Stomach (tissue), 4 donors: Measurements from ENCODE around the gene IFT43.

Source experiments
- EP300 ChIP-seq: sonication (generic); formaldehyde crosslinking; IDR thresholded peaks from one replicate; pipeline ENCODE4 v1.6.1; 2017; ENCODE audit warnings: antibody characterized with exemption
- POLR2A ChIP-seq, 4 donors: fragments of 450-650 bp; IDR thresholded peaks; one replicate each; pipeline ENCODE4 v1.6.1; 2016; ENCODE audit warnings: antibody characterized with exemption in 4 of 4, control low read depth in 2 of 4, mild to moderate bottlenecking in 1 of 4, moderate library complexity in 1 of 4
- POLR2AphosphoS5 ChIP-seq, 3 donors: sonication (generic); formaldehyde crosslinking; IDR thresholded peaks; one replicate each; pipeline ENCODE4 v1.6.1; 2016; ENCODE audit warnings: antibody characterized with exemption in 3 of 3
- TF ChIP-seq, protein P1 (sequence below), 7 experiments: fragments of 450-650 bp in 4 of 7; fragments of 200-600 bp in 3 of 7; sonication (generic) in 3 of 7; IDR thresholded peaks; one replicate each; pipeline ENCODE4 v1.5.1; 2016 to 2019; ENCODE audit warnings: antibody characterized with exemption in 7 of 7, control low read depth in 2 of 7, mild to moderate bottlenecking in 1 of 7

DNA sequence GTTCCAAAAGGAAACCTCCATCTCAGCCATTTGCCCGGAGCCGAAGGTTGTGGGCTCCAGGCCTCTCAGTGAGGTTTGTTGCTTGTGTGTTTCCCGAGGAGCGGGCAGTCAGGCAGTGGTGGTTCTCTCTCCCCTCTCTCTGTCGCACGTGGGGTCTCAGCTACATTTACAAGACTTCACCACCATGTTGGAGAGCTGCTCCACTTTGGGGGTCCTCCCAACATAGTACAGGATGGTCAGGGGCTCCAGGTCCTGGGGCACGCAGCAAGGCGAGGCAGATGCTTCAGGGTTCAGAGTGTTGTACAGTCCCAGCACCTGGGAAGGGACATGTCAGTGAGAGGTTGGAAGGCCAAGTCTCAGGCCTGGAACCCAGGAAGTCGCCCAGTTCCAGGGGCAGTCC is 26.5 kb upstream of the IFT43 start:
- TF ChIP-seq, protein P1, sequence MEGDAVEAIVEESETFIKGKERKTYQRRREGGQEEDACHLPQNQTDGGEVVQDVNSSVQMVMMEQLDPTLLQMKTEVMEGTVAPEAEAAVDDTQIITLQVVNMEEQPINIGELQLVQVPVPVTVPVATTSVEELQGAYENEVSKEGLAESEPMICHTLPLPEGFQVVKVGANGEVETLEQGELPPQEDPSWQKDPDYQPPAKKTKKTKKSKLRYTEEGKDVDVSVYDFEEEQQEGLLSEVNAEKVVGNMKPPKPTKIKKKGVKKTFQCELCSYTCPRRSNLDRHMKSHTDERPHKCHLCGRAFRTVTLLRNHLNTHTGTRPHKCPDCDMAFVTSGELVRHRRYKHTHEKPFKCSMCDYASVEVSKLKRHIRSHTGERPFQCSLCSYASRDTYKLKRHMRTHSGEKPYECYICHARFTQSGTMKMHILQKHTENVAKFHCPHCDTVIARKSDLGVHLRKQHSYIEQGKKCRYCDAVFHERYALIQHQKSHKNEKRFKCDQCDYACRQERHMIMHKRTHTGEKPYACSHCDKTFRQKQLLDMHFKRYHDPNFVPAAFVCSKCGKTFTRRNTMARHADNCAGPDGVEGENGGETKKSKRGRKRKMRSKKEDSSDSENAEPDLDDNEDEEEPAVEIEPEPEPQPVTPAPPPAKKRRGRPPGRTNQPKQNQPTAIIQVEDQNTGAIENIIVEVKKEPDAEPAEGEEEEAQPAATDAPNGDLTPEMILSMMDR (IDR thresholded peaks at IDR 0.05): no peak
- TF ChIP-seq EP300: no peak
- no peak for TF ChIP-seq POLR2A (IDR thresholded peaks at IDR 0.05)
- TF ChIP-seq POLR2AphosphoS5 (IDR thresholded peaks at IDR 0.05): no peak
